ENCODE measurements around the gene CDH23. TPM values are rescaled to one million over a fixed set of nuclear protein-coding genes. Genes with fewer than 3 reads are reported as not detected.

The CDH23 gene
- total RNA-seq, 4 donors from 2014 or later: 14.4 to 29.6 (median 19.7) TPM

DNA sequence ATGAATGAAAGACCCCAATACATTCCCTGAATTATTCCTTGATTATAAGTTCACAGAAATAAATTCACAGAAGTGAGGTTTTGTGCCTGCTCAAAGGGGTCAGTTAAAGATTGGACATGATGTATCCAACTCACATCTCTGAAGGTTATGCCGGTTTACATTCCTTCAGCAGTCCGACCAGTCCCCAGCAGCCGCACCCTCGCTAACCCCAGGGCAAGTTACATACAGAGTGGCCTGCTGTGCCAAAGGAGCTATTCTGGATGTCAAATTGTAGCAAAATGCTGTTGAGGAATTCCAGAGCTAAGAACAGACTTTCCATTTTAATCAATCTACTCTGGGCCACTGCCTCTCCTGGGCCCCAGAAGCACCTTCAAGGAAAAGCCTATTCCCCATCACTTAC is 434.0 kb downstream of the CDH23 start:
- TF ChIP-seq POLR2AphosphoS5 (IDR thresholded peaks at IDR 0.05): no peak
- TF ChIP-seq, protein P1, sequence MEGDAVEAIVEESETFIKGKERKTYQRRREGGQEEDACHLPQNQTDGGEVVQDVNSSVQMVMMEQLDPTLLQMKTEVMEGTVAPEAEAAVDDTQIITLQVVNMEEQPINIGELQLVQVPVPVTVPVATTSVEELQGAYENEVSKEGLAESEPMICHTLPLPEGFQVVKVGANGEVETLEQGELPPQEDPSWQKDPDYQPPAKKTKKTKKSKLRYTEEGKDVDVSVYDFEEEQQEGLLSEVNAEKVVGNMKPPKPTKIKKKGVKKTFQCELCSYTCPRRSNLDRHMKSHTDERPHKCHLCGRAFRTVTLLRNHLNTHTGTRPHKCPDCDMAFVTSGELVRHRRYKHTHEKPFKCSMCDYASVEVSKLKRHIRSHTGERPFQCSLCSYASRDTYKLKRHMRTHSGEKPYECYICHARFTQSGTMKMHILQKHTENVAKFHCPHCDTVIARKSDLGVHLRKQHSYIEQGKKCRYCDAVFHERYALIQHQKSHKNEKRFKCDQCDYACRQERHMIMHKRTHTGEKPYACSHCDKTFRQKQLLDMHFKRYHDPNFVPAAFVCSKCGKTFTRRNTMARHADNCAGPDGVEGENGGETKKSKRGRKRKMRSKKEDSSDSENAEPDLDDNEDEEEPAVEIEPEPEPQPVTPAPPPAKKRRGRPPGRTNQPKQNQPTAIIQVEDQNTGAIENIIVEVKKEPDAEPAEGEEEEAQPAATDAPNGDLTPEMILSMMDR (IDR thresholded peaks at IDR 0.05): no peak
- TF ChIP-seq POLR2A (IDR thresholded peaks at IDR 0.05; ENCODE audit: low read depth): no peak
- TF ChIP-seq EP300 (IDR thresholded peaks at IDR 0.05): no peak
- H3K36me3 ChIP-seq: peaks cover 60 to 86% (median 77%) of the 10 kb centered on the region in 4 donors
- no peak overlapping the region for H3K27ac ChIP-seq (replicated peaks in 1 of 4)
- WGBS: 83% methylated on average over 4 of the region's 4 CpGs
- H3K4me3 ChIP-seq: no peak overlapping the region
- H3K27me3 ChIP-seq: no peaks in the 10 kb centered on the region
- no peaks in the 10 kb centered on the region for H3K9me3 ChIP-seq
- intact Hi-C loops (cut with DNase I): no loop called here
- peaks cover 12 to 50% (median 30%) of the 10 kb centered on the region in 4 donors for H3K4me1 ChIP-seq
- no peak for DNase-seq (ENCODE audit: extremely low spot score)

DNA sequence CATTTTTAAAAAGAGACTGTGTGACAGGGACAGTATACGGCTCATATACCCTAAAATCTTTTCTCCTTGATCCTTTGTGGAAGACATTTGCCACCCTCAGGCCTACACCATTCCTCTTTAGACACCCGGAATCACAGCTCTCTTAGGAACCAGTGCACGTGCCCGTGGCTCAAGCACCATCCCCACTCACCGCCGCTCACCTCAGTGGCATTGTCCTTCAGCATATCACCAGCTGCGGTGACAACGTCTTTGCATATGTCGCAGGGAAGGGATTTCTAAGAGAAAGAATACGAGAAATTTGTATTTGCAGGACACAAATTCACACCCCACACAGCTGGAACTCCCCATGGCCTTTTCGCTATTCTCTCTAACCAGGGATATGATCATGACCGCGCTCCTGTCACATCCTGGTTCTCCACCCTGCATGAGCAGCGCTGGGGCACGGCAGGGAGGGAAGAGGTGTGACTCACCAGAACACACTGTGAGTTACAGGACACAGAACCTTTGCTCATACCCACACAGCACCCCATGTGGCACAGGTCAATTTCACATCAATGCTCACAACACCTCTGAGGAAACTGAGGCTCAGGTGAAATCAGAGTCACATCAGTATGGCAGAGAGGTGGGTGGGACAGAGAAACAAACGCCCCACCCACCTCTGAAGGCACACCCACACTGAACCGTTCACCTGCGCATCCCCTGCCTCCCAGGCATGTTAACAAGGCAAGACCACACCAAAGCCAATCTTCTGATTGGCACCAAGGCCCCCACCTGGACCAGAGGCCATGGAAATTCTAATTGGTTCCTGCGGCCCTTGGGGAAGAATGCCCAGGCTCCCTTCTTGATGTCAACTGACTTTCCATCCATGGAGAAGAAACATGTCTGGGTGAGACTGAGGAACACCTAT is 435.2 kb downstream of the CDH23 start:
- intact Hi-C loops (cut with DNase I): no loop called here
- Histone ChIP-seq H3K4me1 (peaks cover 24 to 62% (median 42%) of the 10 kb centered on the region in 4 donors), H3K27ac (replicated peaks in 1 of 4) (no peak overlapping the region), H3K9me3 (no peaks in the 10 kb centered on the region), H3K27me3 (no peaks in the 10 kb centered on the region), H3K36me3 (peaks cover 48 to 75% (median 66%) of the 10 kb centered on the region in 4 donors), H3K4me3 (no peak overlapping the region)
- DNase-seq (ENCODE audit: extremely low spot score): no peak
- no peak for TF ChIP-seq POLR2A (IDR thresholded peaks at IDR 0.05; ENCODE audit: low read depth)
- TF ChIP-seq, protein P1 (IDR thresholded peaks at IDR 0.05): no peak
- TF ChIP-seq POLR2AphosphoS5 (IDR thresholded peaks at IDR 0.05): no peak
- no peak for TF ChIP-seq EP300 (IDR thresholded peaks at IDR 0.05)
- 86% methylated on average over 18 of the region's 19 CpGs for WGBS

DNA sequence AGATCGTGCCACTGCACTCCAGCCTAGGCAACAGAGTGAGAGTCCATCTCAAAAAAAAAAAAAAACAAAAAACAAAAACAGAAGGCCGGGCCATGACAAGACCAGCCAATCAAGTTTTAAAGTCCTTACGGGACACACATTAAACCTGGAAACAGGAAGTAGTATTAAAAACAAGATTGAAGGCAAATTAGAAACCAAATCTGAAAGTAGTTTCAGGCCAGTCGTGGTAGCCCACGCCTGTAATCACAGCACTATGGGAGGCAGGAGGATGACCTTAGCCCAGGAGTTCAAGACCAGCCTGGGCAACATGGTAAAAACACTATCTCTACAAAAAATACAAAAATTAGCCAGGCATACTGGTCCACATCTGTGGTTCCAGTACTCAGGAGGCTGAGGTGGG is 436.2 kb downstream of the CDH23 start:
- H3K4me1 ChIP-seq: peaks cover 34 to 72% (median 52%) of the 10 kb centered on the region in 4 donors
- WGBS: 87% methylated on average over 4 of the region's 5 CpGs
- no peak overlapping the region for H3K4me3 ChIP-seq
- peak overlapping the region in 1 of 4 donors; percentile 32 for H3K27ac ChIP-seq (replicated peaks in 1 of 4)
- no peaks in the 10 kb centered on the region for H3K9me3 ChIP-seq
- DNase-seq (ENCODE audit: extremely low spot score): no peak
- H3K36me3 ChIP-seq: peaks cover 38 to 64% (median 55%) of the 10 kb centered on the region in 4 donors
- TF ChIP-seq POLR2AphosphoS5 (IDR thresholded peaks at IDR 0.05): no peak
- TF ChIP-seq, protein P1 (IDR thresholded peaks at IDR 0.05): no peak
- no peak for TF ChIP-seq POLR2A (IDR thresholded peaks at IDR 0.05; ENCODE audit: low read depth)
- TF ChIP-seq EP300 (IDR thresholded peaks at IDR 0.05): no peak
- no peaks in the 10 kb centered on the region for H3K27me3 ChIP-seq
- intact Hi-C loops (cut with DNase I): no loop called here

DNA sequence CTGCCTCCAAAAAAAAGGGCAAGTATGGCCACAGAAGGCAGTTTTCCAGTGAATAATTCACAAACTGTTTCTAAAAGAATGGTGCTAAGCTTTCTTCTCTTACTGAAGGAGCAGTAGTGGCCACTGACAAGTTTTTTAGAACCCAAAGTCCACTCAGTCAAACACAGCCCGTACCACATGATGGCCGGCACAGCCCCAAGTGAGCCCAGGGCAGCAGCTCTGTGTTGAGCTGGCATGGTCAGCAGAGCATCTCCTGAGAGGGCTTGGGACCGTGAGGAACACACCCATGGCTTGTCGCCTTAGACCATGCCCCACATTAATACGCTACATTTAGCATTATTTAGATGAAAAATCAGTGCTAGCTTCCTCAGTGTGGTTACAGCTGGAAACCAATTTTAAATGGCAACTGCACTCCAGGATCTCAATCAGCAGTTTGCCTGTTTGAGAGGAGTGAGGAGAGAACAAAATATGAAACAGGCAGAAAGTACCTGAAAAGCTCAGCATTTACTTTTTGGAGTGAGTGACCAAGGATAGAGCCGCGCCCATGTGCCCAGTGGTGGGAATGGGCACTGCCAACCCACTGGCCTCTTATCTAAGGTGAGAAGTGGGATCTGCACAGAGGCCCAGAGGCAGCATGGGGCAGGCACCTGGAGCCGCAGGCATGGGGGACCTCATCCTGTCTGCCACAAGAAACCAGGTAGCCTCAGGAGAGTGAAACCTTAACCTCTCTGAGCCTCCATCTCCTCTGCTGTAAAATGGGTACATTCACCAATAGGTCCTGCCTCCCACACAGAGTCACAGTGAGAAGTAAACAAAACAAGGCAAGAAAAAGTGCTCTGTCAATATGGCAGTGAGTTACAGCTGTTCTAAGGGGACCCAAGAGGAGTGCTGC is 437.0 kb downstream of the CDH23 start:
- no peak for DNase-seq (ENCODE audit: extremely low spot score)
- H3K27ac ChIP-seq (replicated peaks in 1 of 4): peak overlapping the region in 1 of 4 donors; percentile 32
- H3K4me3 ChIP-seq: no peak overlapping the region
- H3K36me3 ChIP-seq: peaks cover 30 to 57% (median 48%) of the 10 kb centered on the region in 4 donors
- TF ChIP-seq POLR2A (IDR thresholded peaks at IDR 0.05; ENCODE audit: low read depth) (no peak), POLR2AphosphoS5 (IDR thresholded peaks at IDR 0.05) (no peak), EP300 (IDR thresholded peaks at IDR 0.05) (no peak)
- TF ChIP-seq, protein P1 (IDR thresholded peaks at IDR 0.05): no peak
- peaks cover 42 to 80% (median 59%) of the 10 kb centered on the region in 4 donors for H3K4me1 ChIP-seq
- 89% methylated on average over 6 of the region's 8 CpGs for WGBS
- no peaks in the 10 kb centered on the region for H3K9me3 ChIP-seq
- intact Hi-C loops (cut with DNase I): no loop called here
- no peaks in the 10 kb centered on the region for H3K27me3 ChIP-seq
